OCI-LY1 (cell line): ENCODE measurements around the gene COL23A1.

ENCODE experiments used
- H2AFZ ChIP-seq: fragments of 200-600 bp; sonication (generic), shearing (Covaris generic); 2 replicates; pipeline ENCODE4 v1.6.0; 2014; ENCODE audit warnings: antibody characterized with exemption, mild to moderate bottlenecking, low read length
- H3F3A ChIP-seq: fragments of 200-600 bp; sonication (generic), shearing (Covaris generic); 2 replicates; pipeline ENCODE4 v1.6.0; 2014; ENCODE audit warnings: mild to moderate bottlenecking, antibody characterized with exemption, low read length, moderate library complexity; ENCODE audit not compliant: insufficient read depth
- H3K27ac ChIP-seq: fragments of 200-600 bp; sonication (generic); 2 replicates; pipeline ENCODE4 v1.5.1; 2014; ENCODE audit warnings: low read length, mixed run types, mild to moderate bottlenecking, low read depth; ENCODE audit not compliant: poor library complexity, severe bottlenecking
- H3K27me3 ChIP-seq: fragments of 200-600 bp; sonication (generic); 2 replicates; pipeline ENCODE4 v1.6.0; 2014; ENCODE audit warnings: antibody characterized with exemption, mild to moderate bottlenecking, low read length, moderate library complexity; ENCODE audit not compliant: insufficient read depth
- H3K36me3 ChIP-seq: fragments of 200-600 bp; sonication (generic); 2 replicates; pipeline ENCODE4 v1.6.1; 2014; ENCODE audit warnings: mild to moderate bottlenecking, antibody characterized with exemption, low read length, moderate library complexity, mixed read lengths; ENCODE audit not compliant: insufficient read depth
- H3K4me1 ChIP-seq: fragments of 200-600 bp; sonication (generic); 2 replicates; pipeline ENCODE4 v1.5.1; 2014; ENCODE audit warnings: mild to moderate bottlenecking, low read length, moderate library complexity; ENCODE audit not compliant: insufficient read depth, severe bottlenecking
- H3K4me2 ChIP-seq: fragments of 200-600 bp; sonication (generic), shearing (Covaris generic); 2 replicates; pipeline ENCODE4 v1.6.1; 2014; ENCODE audit warnings: low read length
- H3K4me3 ChIP-seq: fragments of 200-600 bp; sonication (generic); 2 replicates; pipeline ENCODE4 v1.5.1; 2014; ENCODE audit warnings: low read length, low read depth, mild to moderate bottlenecking, mixed read lengths; ENCODE audit not compliant: poor library complexity, severe bottlenecking
- H3K79me2 ChIP-seq: fragments of 200-600 bp; shearing (Covaris generic); 2 replicates; pipeline ENCODE4 v1.6.1; 2016; ENCODE audit warnings: mixed run types, low read length, mixed read lengths; ENCODE audit not compliant: insufficient read depth
- H3K9ac ChIP-seq: fragments of 200-600 bp; sonication (generic), shearing (Covaris generic); 2 replicates; pipeline ENCODE4 v1.6.1; 2014; ENCODE audit warnings: mild to moderate bottlenecking, low read length, mixed read lengths
- H3K9me2 ChIP-seq: fragments of 200-600 bp; sonication (generic), shearing (Covaris generic); 2 replicates; pipeline ENCODE4 v1.6.1; 2014; ENCODE audit warnings: low read depth, mild to moderate bottlenecking, low read length, mixed read lengths
- H3K9me3 ChIP-seq: fragments of 200-600 bp; shearing (Covaris generic); 2 replicates; pipeline ENCODE4 v1.6.1; 2014; ENCODE audit warnings: low read length, mixed read lengths
- H4K20me1 ChIP-seq: fragments of 200-600 bp; sonication (generic), shearing (Covaris generic); 2 replicates; pipeline ENCODE4 v1.6.0; 2016; ENCODE audit warnings: mild to moderate bottlenecking, low read length; ENCODE audit not compliant: insufficient read depth
- EZH2 ChIP-seq: fragments of 200-600 bp; sonication (generic), shearing (Covaris generic); IDR thresholded peaks from 2 replicates; pipeline ENCODE4 v1.8.0; 2017; ENCODE audit warnings: borderline replicate concordance, mixed run types, mild to moderate bottlenecking, antibody characterized with exemption, low read length, moderate library complexity, mixed read lengths
- TF ChIP-seq, protein P1 (sequence below): fragments of 200-600 bp; sonication (generic), shearing (Covaris generic); IDR thresholded peaks from 2 replicates; pipeline ENCODE4 v1.5.1; 2017; ENCODE audit warnings: mild to moderate bottlenecking, antibody characterized with exemption, low read length, moderate library complexity, mixed read lengths

COL23A1 gene

DNA sequence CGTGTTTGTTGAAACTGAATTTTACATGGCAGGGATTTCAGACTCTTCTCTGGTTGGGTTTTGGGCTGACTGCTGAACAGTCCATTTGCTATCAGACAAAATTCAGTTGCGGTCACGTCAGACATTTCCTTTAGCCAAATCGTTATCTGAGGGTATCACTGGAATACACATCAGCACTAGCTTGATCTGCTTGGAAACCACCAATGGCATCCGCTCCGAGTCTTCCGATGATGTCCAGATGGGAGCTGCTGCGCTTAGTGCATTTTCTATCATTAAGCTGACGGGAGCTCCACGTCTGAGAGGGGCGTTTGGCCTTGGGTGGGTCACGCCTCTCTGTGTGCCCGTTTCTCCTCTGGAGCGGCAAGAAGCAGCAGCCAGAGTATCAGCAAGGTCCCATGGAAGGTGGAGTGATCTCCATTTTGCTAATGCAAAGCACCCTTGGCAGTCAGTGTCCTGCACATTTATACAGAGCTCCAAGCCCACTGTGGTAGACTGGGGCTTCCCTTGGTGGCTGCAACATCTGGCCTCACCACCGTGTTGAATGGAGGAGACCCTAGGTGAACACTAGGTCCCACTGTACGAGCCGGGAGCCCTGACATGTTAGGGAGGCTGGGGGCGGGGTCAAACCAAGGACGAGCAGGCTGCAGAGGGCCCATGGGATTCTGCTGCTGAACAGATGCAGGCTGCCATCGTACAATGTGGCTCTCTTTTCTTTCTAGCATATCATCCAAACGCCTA, 223.0 kb downstream of the COL23A1 start:
- H3K9me2 ChIP-seq: no peaks in the 10 kb centered on the region
- H3K4me1 ChIP-seq: no peaks in the 10 kb centered on the region
- no peak overlapping the region for H3K4me3 ChIP-seq
- H2AFZ ChIP-seq: no peak overlapping the region
- no peak overlapping the region for H3K9ac ChIP-seq
- no peak overlapping the region for H3K27ac ChIP-seq
- no peaks in the 10 kb centered on the region for H4K20me1 ChIP-seq
- no peaks in the 10 kb centered on the region for H3K9me3 ChIP-seq
- H3K79me2 ChIP-seq: no peaks in the 10 kb centered on the region
- no peak overlapping the region for H3K4me2 ChIP-seq
- H3F3A ChIP-seq: no peaks in the 10 kb centered on the region
- H3K36me3 ChIP-seq: no peaks in the 10 kb centered on the region
- peaks cover 4% of the 10 kb centered on the region; the same call in 1 of the 2 replicates for H3K27me3 ChIP-seq
- TF ChIP-seq, protein P1, sequence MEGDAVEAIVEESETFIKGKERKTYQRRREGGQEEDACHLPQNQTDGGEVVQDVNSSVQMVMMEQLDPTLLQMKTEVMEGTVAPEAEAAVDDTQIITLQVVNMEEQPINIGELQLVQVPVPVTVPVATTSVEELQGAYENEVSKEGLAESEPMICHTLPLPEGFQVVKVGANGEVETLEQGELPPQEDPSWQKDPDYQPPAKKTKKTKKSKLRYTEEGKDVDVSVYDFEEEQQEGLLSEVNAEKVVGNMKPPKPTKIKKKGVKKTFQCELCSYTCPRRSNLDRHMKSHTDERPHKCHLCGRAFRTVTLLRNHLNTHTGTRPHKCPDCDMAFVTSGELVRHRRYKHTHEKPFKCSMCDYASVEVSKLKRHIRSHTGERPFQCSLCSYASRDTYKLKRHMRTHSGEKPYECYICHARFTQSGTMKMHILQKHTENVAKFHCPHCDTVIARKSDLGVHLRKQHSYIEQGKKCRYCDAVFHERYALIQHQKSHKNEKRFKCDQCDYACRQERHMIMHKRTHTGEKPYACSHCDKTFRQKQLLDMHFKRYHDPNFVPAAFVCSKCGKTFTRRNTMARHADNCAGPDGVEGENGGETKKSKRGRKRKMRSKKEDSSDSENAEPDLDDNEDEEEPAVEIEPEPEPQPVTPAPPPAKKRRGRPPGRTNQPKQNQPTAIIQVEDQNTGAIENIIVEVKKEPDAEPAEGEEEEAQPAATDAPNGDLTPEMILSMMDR: no peak
- TF ChIP-seq EZH2: no peak

DNA sequence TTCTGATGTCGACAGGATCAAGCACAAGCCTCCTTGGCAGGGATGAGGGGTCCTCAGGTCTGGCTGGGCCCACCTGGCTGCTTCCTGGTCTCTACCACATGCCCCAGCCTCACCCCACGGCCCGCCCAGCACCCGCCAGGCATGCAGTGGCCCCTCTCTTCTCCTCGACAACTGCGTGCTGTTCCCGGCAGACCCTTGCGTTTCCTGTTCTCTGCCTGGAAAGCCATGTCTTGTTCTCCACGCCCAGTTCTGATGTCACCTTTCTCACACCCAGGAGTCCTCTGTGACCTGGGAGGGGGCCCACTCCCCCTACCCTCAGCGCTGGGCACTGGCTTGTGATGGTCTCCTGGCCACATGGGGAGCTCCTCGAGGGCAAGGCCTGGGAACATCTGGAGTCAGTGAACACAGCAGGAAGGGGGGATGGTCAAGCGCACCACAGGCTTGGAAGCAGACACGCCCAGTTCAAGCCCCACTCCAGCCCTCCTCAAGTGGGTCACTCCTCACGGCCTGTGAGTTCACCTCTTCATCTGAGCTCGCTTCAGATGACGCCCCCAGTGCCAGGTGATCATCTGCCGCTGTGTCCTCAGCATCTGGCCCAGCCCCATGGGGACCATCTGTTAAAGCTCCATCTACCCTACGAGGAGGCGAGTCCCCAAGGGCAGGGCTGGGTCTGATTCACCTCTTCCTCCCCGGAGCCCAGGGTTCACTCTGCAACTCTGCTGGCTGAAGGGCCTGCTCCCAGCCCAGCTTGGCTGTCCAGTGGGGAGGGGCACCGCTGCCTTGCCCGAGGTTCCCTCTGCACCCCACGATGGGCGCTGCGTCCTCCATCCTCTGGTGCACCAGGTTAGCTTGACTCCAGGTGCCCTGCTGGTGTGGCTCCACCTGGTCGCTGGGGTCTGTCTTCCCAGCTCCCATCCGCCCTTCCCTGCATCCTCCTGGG, 224.4 kb downstream of the COL23A1 start:
- no peak overlapping the region for H3K4me3 ChIP-seq
- H3K27me3 ChIP-seq: peaks cover 4% of the 10 kb centered on the region; the same call in 1 of the 2 replicates
- no peaks in the 10 kb centered on the region for H3K4me1 ChIP-seq
- H2AFZ ChIP-seq: no peak overlapping the region
- H3K9me2 ChIP-seq: no peaks in the 10 kb centered on the region
- TF ChIP-seq EZH2: no peak
- TF ChIP-seq, protein P1: no peak
- H3K9ac ChIP-seq: no peak overlapping the region
- no peaks in the 10 kb centered on the region for H3K36me3 ChIP-seq
- H4K20me1 ChIP-seq: no peaks in the 10 kb centered on the region
- no peaks in the 10 kb centered on the region for H3K9me3 ChIP-seq
- H3K79me2 ChIP-seq: no peaks in the 10 kb centered on the region
- H3F3A ChIP-seq: no peaks in the 10 kb centered on the region
- no peak overlapping the region for H3K27ac ChIP-seq
- no peak overlapping the region for H3K4me2 ChIP-seq

DNA sequence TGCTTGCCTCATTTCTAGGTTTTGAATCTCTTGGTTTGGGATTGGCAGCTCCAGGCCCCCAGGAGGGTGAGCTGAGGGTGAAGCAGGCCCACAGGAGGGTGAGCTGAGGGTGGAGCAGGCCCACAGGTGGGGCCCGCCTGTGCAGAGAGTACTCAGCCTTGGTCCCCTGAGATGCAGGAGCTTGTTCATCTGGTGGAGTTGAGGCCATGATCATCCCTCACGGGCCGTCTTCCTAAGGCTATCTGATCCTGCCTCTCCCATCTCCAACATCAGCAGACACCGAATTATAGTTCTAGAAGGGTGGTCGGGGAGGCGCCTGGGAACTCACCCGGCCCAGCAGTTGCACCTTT, 225.9 kb downstream of the COL23A1 start:
- Histone ChIP-seq H3K27ac (no peak overlapping the region), H3K9ac (no peak overlapping the region)

More for the DNA sequence above, 225.9 kb downstream of the COL23A1 start:
- no peak for TF ChIP-seq EZH2
- TF ChIP-seq, protein P1: no peak
- H2AFZ ChIP-seq: no peak overlapping the region
- H3K36me3 ChIP-seq: no peaks in the 10 kb centered on the region
- no peaks in the 10 kb centered on the region for H3K79me2 ChIP-seq
- H4K20me1 ChIP-seq: no peaks in the 10 kb centered on the region
- no peaks in the 10 kb centered on the region for H3F3A ChIP-seq
- no peaks in the 10 kb centered on the region; the same call in 1 of the 2 replicates for H3K27me3 ChIP-seq
- H3K4me3 ChIP-seq: no peak overlapping the region
- no peaks in the 10 kb centered on the region for H3K9me2 ChIP-seq
- H3K4me1 ChIP-seq: no peaks in the 10 kb centered on the region
- H3K9me3 ChIP-seq: no peaks in the 10 kb centered on the region
- no peak overlapping the region for H3K4me2 ChIP-seq
